NCI-H1417 treated with DMSO at 0.1 percent for 48 hours (cell line): ENCODE measurements around the gene RNGTT.
"Not testable (repeated sequence)": the region's sequence is repeated elsewhere in the genome, so short reads cannot be mapped to it uniquely, and the experiment has no call there.

ENCODE experiments used
- DNase-seq: peaks from one replicate; lab custom pipeline; 2025; lab: John Stamatoyannopoulos, UW

The RNGTT gene

GRCh38 chr6:88808381-88808780 is 155.0 kb downstream of the RNGTT start:
- no peak for DNase-seq

- DNase-seq, result no peak
Measured at GRCh38 chr6:88807622-88808021, 155.8 kb downstream of the RNGTT start.

- no peak for DNase-seq
Measured at GRCh38 chr6:88806728-88807127, 156.7 kb downstream of the RNGTT start.

- no peak for DNase-seq
Measured at GRCh38 chr6:88804701-88805100, 158.7 kb downstream of the RNGTT start.

GRCh38 chr6:88785478-88785877 is 177.9 kb downstream of the RNGTT start:
- DNase-seq, result no peak

- DNase-seq, result no peak
Measured at GRCh38 chr6:88780714-88781389, 182.6 kb downstream of the RNGTT start.

- no peak for DNase-seq
Measured at GRCh38 chr6:88775866-88776571, 187.4 kb downstream of the RNGTT start.

- DNase-seq, result not testable (repeated sequence)
Measured at GRCh38 chr6:88768114-88768513, 195.3 kb downstream of the RNGTT start.

GRCh38 chr6:88764081-88764480 is 199.3 kb downstream of the RNGTT start:
- DNase-seq, result no peak

GRCh38 chr6:88763160-88763559 is 200.3 kb downstream of the RNGTT start:
- DNase-seq, result no peak

- DNase-seq, result no peak
Measured at GRCh38 chr6:88761237-88762031, 202.0 kb downstream of the RNGTT start.

- DNase-seq, result no peak
Measured at GRCh38 chr6:88760091-88760490, 203.3 kb downstream of the RNGTT start.

GRCh38 chr6:88750936-88751335 is 212.5 kb downstream of the RNGTT start:
- DNase-seq, result no peak

GRCh38 chr6:88749849-88750248 is 213.6 kb downstream of the RNGTT start:
- no peak for DNase-seq

- DNase-seq, result no peak
Measured at GRCh38 chr6:88748141-88748540, 215.3 kb downstream of the RNGTT start.

- no peak for DNase-seq
Measured at GRCh38 chr6:88741939-88742338, 221.5 kb downstream of the RNGTT start.

GRCh38 chr6:88741071-88741470 is 222.3 kb downstream of the RNGTT start:
- no peak for DNase-seq

- no peak for DNase-seq
Measured at GRCh38 chr6:88734544-88734943, 228.9 kb downstream of the RNGTT start.

GRCh38 chr6:88730611-88731011 is 232.8 kb downstream of the RNGTT start:
- no peak for DNase-seq

- no peak for DNase-seq
Measured at GRCh38 chr6:88728756-88729155, 234.7 kb downstream of the RNGTT start.

- not testable (repeated sequence) for DNase-seq
Measured at GRCh38 chr6:88726409-88726808, 237.0 kb downstream of the RNGTT start.

- DNase-seq, result no peak
Measured at GRCh38 chr6:88725111-88725975, 238.1 kb downstream of the RNGTT start.
